Stimulated activated CD8-positive, alpha-beta memory T cell treated with anti-CD3 and anti-CD28 coated beads, Interleukin-4, amount 100 ng/mL, for 48 hours (primary cell): ENCODE results near the gene CTNNAL1.
"Not testable (repeated sequence)": the region's sequence is repeated elsewhere in the genome, so short reads cannot be mapped to it uniquely, and the experiment has no call there.

Experiments used
- DNase-seq: peaks from one replicate; pipeline ENCODE4 v3.0.0-alpha.2; 2020

The CTNNAL1 gene, protein sequence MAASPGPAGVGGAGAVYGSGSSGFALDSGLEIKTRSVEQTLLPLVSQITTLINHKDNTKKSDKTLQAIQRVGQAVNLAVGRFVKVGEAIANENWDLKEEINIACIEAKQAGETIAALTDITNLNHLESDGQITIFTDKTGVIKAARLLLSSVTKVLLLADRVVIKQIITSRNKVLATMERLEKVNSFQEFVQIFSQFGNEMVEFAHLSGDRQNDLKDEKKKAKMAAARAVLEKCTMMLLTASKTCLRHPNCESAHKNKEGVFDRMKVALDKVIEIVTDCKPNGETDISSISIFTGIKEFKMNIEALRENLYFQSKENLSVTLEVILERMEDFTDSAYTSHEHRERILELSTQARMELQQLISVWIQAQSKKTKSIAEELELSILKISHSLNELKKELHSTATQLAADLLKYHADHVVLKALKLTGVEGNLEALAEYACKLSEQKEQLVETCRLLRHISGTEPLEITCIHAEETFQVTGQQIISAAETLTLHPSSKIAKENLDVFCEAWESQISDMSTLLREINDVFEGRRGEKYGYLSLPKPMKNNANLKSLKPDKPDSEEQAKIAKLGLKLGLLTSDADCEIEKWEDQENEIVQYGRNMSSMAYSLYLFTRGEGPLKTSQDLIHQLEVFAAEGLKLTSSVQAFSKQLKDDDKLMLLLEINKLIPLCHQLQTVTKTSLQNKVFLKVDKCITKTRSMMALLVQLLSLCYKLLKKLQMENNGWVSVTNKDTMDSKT

DNA sequence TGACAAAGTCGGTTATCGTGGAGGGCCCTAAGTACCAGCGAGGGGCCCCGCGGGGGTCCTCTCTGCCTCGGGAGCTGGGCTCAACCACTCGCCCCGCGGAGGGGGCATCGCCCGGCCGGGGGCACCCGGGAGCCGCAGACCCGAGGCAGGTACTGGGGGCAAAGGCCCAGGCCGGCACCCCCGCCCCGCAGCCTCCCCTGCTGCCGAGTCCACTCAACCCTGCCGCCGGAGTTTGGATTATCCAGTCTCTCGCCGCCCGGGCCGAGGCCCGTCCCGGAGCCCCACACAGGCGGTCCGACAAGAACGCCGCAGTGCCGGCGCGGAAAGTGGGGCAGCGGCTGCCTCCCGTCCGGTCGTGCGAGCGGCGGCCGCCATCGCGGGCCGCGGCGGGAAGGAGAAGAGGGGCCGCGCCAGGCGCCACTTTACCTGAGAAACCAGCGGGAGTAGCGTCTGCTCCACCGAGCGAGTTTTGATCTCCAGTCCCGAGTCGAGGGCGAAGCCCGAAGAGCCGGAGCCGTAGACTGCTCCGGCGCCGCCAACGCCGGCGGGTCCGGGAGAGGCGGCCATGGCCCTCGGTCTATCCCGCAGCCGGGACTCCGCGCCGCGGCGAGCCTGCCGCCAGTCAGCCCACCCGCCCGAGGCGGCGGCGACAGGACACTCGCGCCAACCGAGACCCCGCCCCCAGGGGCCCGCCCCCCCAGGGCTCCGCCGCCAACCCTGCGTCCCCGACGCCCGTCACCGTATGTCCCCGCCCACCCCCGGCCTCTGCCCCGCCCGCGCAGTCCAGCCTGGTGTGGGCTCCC lies at the start of gene CTNNAL1:
Gene CTNNAL1 (minus strand): TSS at position 624 of the 803 bp plus-strand sequence. CDS start 57 bp downstream, at position 567.
- DNase-seq = peak; percentile 90

DNA sequence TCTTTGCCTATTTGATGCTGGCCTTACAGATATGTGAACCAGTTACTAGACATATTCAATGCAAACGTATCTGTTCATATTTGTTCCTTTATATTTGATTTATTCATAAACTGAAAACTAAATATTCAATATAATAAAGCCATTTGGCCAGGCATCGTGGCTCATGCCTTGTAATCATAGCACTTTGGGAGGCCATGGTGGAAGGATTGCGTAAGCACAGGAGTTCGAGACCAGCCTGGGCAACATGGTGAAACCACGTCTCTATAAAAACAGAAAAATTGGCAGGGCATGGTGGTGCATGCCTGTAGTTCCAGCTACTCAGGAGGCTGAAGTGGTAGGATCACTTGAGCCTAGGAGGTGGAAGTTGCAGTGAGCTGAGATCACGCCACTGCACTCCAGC lies 49.2 kb upstream of the CTNNAL1 start:
- no peak for DNase-seq

DNA sequence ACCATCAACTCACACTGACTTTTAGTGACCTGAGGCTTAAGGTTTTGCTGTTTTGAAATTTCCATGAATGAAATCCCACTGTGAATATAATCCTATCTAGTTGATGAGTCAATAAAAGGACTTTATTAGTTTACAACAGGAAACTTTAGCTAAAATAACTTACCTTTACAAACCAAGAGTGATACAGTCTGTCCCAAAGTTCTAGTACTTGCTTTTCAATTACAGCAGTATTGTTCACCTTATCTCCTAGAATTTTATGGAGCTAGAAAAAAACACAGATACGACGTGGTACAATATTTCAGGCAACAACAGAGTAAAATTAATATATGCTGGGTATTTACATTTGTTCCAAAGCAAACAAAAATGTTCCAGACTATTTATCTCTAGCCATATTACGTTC lies 46.9 kb upstream of the CTNNAL1 start:
- no peak for DNase-seq

DNA sequence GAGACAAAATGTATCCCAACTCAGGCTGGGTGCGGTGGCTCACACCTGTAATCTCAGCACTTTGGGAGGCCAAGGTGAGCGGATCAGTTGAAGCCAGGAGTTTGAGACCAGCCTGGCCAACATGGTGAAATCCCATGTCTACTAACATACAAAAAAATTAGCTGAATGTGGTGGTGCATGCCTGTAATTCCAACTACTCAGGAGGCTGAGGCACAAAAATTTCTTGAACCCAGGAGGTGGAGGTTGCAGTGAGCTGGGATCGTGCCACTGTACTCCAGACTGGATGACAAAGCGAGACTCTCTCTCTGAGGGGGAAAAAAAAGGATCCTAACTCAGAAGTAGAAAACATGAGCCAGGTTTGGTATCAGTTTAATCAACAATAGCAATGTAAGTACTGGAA lies 39.8 kb upstream of the CTNNAL1 start:
- not testable (repeated sequence) for DNase-seq

DNA sequence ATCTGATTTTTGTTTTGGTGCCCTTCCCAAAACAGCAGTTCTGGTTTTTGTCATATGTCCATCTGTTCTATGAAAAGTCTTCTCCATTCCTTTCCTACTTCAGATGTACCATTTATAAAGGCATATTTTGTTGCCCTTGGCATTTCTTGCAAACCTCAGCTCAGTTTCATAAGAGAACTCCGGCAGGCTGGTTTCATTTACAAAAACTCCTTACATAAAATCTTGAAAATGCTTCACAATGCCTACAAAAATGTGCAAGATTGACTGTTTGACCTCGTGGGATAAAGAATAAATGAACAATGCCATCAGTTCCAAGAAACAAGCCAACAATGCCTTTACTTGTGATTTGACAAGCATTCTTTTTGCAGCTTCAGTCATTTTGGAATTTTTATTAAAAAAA lies 39.1 kb upstream of the CTNNAL1 start:
- DNase-seq = no peak

DNA sequence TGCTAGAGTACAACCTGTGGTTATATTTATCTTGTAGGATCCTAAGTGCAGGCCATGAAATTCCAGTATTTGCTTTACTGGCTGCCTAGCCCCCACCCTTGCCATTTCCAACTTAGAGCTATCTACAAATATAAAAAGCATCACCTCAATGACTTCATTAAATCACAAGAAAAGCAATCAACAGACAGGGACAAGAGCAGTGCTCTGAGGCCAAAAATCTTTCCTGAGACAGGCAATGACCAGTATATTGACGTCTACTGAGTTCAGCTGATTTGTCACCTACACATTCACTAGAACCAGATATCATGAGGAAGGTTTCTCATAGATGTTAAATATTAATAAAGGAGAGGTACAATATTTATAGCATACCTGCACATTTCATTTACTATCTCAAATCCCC lies 38.4 kb upstream of the CTNNAL1 start:
- no peak for DNase-seq

DNA sequence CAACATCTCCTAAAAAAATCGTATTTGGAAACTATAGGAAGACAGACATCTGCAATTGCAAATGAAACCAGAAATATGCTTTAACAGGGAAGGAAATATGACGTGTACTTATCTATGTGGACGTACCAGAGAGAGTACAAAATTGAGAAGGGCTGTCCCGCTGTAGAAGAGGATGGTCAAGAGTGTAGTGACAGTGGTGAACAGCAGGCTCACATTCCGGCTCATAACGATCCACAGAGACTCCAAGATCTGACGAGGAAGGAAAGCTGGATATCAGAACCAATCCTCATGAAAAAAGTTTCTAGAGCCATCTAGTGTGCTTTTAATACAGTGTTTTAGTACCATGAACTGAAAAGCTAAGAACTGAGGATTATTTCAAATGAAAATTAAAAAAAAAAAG lies 37.1 kb upstream of the CTNNAL1 start:
- no peak for DNase-seq

DNA sequence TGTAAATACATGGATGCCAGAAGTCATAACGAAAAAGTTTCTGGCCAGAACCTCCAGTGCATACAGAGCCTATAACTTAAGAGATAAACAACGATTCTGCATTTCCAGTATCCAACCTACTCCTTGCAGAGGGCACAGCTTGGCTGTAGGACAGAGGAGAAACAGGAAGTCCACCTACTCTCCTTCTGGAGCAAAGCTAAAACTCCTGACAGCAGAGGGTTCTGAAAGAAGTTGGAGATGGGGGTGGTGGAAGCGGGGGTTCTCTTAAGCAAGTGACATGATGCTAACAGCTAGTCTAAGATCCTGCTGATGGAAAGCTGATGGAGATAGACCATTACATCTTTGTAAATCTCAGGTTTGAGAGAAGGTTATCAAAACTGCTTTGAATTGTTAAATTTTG lies 35.5 kb upstream of the CTNNAL1 start:
- DNase-seq = no peak

DNA sequence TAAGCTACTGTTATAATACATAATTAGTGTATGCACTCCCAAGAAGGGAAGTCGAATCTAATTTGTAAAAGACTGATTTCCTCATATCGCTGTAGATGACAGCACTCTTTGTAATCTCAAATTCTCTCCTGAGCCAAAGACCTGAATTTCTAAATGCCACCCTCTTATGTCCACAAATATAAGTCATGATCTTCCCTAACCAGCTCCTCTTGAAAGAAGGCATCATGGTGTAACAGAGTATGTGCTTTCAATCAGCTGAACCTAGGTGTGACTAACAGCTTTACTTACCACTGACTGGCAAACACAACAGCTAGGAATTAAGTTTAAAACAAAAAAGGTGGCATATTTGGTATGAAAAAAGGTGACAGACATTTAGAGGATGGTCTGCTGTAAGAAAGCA lies 34.0 kb upstream of the CTNNAL1 start:
- no peak for DNase-seq

DNA sequence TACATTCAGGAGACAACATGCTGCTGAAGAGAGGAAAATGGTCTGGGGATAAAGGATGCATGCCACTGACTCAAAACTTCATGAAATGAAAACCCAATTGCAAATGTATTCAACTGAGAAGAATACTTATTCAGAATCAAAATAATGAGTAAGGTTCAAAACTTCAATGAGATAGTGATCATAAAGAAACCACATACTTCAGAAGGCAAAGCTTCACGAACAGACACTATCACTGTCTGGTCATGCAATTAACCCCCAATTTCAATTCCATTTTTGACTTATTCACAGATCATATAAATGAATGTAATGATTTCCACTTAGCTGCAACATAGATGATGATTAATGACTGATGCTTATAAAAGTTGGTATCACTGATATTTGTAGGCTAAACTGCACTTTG lies 33.0 kb upstream of the CTNNAL1 start:
- no peak for DNase-seq

DNA sequence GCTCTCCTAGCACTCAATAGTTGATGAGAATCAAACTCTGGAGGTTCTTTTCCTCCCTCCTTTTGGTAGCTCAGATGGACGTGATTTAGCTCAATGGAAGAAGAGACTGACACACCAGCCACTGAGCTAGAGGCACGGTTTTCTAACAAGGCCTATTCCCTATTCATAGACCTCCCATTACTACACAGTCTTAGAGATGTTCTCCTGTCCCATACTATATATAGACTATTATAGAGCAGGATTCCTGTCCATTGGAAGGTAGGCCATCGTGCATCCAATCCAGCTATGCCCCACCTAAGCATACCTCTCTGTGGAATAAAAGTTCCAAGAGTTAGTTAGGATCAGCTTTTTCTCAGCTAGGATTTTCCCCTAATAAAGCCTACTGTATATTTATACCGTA lies 30.3 kb upstream of the CTNNAL1 start:
- no peak for DNase-seq

DNA sequence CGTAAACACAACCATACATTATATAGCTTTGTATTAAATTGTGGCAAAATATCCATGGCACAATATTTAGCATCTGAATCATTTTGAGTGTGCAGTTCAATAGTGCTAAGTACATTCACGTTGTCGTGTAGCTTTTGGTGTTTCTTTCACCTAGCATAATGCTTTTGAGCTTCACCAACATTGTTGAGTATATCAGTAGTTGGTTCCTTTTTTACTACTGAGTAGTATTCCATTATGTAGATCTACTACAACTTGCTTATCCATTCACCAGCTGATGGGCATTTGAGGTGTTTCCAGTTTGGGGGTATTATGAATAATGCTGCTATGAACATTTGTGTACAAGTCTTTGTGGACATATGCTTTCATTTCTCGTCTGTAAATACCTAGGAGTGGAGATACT lies 27.3 kb upstream of the CTNNAL1 start:
- DNase-seq = no peak

DNA sequence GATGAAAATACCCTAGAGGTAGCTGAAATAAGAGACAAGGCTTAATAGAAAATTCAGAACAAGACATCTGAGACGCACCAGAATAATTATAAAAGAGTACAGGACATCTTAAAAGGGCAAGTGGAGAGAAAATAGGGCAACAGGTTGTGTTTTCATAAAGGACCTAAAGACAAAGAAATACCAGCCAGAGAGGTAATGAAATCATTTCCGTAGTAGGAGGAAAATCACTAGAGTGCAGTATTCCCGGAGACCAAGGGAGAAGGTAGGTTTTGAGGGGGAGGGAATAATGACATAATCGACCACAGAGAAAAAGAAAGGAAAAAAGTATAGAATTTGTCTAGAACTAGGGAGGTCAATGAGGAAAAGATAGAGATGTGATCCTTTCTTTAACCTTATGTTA lies 26.2 kb upstream of the CTNNAL1 start:
- DNase-seq = no peak

DNA sequence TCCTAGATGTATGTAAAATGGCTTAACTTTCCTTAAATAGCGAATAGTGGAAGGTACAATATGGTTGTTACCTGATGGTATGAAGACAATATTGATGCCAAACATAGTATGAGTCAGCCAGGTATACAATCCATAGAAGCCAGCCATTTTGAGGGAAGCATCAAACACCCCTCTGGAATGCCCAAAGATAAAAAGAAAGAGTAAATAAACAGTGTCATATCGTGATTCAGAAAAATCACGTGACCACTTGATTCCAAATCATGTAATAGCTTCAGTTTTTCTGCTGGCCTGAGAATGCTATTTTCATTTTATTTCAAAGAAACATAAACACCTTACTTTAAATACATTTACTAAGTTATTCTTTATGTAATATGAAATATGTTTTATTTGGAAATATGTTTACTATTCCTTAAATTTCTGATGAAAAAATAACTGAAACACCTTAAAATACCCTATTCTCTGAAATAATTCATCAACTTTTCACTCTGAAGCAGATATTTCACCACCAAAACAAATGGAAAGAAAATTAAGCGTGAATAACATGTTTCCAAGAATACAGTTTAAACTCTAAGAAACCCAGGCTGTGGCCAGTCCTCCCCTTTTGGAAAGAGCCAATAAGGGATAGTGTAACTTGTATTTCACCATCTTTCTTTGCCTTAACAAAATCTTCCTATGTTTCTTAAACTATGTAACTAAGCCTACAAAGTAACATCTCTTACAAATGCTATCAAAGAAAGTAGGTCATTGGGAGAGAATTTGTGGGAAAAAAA lies 24.8 kb upstream of the CTNNAL1 start:
- no peak for DNase-seq

DNA sequence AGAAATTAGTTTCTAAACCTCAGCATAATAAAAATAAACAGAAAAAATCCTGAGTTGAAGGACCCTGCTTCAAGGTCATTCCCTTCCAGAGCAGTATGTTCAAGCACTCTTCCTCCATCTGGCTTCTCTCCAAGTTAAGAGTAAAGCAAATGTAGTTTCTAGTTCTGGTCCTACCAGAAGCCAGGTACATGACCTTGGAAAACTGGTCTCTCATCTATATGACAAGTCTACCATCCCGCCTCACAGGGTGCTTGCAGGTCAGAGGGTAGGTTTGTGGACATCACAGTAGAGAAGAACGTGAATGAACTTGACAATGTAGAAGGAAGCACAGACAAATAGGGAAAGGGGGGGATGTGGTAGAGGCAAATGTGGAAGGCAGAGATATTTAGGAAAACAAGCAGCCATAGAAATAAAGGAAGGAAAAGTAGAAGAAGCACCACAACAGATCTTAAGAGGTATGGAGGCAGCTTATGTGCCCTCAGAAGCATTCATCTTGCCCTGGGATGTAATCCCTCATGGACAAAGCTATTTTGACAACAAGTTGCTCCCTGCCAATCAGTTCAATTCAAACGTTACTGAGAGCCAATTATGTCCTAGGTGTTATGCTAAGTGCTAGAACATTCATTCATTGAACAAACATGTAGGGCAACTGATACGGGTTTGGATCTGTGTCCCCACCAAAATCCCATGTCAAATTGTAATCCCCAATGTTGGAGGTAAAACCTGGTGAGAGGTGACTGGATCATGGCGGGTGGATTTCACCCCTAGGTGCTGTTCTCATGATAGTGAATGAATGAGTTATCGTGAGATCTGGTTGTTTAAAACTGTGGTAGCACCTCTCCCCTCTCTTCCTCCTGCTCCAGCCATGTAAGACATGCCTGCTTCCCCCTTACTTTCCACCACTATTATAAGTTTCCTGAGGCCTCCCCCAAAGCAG lies 23.7 kb upstream of the CTNNAL1 start:
- DNase-seq = no peak

DNA sequence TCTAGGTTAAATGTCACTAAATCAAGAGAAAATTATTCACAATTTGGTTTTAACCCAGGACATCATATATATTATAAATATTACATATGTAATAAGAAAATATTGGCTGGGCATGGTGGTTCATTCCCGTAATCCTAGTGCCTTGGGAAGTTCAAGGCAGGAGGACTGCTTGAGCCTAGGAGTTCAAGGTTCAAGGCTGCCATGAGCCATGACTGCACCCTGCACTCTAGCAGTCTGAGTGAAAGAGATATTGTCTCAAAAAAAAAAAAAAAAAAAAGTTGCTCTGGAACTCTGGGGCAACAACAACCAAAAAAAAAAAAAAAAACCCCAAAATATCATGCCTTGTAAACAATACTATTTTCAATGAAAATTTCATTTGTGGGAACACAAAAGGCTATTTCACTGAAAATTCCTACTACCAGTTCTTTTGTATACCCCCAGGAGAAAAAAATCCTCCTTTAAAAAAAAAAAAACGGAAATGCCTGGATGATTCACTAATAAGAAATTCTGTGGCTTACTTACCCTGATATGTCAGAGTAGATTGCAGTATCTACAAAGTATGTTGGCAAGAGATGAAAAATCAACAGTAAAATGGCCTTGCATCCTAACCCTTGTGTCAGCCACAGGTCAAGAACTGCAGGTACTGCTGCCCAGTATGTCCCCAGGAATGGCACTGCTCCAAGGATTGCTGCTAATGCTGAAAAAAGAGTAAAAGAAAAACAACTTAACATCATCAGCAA lies 22.6 kb upstream of the CTNNAL1 start:
- no peak for DNase-seq

DNA sequence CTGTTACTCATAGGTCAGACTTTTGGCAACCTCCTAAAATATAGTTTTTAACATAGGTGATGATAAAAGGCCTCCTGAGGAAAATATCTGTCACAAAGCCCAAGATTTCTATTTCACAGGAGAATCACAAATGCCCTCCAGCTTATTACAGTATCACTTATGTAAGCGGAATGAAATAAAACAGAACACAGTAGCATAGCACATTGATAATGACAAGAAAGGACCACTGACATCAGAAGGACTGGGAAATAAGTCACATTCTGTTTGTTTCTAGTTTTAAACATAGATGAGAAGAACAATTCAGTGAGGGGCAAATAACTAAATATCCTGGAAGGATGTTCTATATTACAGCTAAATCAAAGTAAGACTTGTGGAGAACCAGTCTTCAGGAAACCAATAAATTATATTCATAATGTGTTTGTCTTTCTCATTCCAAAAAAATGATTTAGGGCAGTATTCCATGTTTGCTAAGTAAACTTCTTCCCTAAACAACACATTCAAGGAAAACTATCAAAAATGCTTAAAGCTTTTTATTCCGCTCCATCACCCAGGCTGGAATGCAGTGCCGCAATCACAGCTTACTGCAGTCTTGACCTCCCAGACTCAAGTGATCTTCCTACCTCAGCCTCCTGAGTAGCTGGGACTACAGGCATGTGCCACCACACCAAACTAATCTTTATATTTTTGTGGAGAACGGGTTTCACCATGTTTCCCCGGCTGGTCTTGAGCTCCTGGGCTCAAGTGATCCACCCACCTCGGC lies 20.8 kb upstream of the CTNNAL1 start:
- DNase-seq = no peak

DNA sequence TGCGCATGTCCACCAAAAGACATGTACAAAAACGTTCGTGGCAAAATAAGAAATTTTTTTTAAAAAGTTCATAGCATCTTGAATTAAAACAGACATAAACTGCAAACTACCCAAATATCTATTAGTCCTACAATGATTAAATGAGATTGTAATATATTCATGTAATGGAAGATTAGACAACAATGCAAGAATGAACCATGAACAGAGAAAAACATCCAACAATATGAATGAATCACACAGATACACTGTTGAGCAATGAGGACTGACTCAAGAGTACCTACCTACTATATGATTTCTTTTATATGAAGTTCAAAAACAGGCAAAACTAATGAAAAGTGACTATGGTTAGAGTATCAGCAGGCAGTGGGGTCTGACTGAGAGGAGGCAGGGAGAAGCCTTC lies 17.9 kb upstream of the CTNNAL1 start:
- no peak for DNase-seq

DNA sequence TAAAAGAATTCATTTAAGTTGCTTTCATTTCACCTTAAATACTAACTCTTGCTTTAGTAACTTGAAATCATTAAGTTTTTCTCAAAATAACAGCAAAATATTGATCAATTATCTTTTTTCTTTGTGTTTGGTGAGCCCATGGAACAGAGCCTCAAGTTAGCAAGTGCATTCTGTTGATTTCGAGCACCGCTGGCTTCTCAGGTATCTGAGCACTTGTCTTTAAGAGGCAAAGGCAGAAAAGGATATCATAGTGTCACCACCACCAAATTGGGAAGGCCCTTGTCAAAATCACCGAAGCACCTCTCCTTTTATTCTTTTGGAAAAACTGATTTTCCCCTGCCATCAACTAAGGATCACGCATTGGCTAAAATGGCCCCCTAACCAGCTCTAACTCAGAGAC lies 17.1 kb upstream of the CTNNAL1 start:
- DNase-seq = no peak

DNA sequence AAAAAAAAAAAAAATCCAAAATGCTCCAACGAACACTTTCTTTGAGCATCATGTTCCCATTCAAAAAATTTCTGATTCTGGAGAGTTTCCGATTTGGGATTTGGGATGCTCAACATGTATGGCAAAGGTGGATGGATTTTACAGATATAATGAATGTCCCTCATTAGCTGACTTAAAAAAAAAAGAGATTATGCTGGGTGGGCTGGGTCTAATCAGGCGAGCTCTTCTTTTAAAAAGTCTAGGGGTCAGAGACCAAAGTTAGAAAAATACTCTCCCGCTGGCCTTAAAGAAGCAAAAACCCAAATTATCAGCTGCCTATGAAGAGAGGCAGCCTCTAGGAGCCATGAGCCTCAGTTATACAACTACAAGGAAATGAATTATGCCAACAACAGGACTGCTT lies 15.2 kb upstream of the CTNNAL1 start:
- no peak for DNase-seq
